Skin of body (tissue), 2 donors: Measurements from ENCODE around the gene ITPRIP. TPM values are rescaled to one million over a fixed set of nuclear protein-coding genes. Genes with fewer than 3 reads are reported as not detected.

Experiments
- DNase-seq: peaks from one replicate; lab custom pipeline; 2025; lab: John Stamatoyannopoulos, UW
- total RNA-seq: library from RNA; depleted of rRNA; stranded (reverse); fragments of >200 nt; gene quantifications from one replicate; pipeline ENCODE4 v1.2.3, GENCODE V29; 2014

Gene ITPRIP
- total RNA-seq, 1 donor from 2014 or later = 13.0 TPM

DNA sequence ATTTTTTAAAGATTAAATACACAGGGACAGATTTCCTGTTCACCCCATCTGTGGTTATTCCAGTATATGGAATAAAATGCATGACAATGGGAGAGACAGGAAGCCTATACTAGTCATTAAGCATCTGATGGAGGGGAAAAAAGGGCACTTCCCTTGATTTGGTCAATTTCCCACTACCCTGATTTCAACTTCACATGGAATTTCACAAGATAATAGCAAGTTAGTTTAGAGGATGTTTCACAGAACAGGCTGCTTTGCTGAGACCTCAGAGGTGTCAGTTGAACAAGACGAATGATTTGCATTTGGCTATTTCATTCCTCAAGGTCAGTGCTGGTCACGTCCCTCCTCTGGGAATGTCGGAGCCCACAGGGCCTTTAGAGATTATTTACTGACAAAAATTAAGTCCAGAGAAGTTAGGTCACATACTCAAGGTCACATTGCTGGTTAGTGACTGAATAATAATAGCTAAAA is 4.7 kb upstream of the ITPRIP start:
- DNase-seq = no peak

DNA sequence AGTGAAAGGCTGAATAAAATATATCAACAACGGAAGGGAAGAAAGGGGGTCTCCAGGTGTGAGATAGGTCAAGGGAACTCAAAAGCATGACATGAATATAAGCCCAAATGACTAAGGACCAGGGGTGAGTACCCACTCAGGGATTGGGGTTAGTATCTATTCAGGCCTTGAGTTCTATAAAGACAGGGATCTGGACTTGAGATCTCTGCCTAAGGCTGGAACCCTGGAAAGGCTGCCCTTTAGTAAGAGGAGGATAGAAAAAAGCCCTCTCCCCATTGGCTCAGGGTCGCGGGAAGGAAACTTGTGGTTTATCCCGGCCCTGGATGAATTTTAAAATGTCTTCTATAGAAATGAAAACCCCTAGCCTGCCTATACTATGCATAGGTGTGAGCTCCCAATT is 2.4 kb upstream of the ITPRIP start:
- DNase-seq = no peak

DNA sequence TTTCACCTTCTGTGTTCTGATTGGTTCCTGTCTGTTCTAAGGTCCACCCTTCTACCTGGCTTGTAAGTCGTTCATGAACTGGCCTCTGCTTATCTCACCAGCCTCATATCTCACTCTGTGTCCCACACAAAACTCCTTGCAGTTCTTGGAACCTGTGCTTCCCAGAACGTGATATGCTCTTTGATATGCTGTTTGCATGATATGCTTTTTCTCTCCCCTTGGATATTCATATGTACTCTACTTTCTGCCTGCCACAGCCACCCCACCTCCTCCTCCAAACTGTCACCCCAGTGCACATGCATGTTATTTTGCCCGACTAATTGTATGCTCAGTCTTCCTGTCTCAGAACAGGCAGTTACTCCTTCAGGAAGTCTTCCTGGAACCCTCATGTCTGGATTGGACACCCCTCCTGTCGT is 1.9 kb upstream of the ITPRIP start:
- DNase-seq = no peak

DNA sequence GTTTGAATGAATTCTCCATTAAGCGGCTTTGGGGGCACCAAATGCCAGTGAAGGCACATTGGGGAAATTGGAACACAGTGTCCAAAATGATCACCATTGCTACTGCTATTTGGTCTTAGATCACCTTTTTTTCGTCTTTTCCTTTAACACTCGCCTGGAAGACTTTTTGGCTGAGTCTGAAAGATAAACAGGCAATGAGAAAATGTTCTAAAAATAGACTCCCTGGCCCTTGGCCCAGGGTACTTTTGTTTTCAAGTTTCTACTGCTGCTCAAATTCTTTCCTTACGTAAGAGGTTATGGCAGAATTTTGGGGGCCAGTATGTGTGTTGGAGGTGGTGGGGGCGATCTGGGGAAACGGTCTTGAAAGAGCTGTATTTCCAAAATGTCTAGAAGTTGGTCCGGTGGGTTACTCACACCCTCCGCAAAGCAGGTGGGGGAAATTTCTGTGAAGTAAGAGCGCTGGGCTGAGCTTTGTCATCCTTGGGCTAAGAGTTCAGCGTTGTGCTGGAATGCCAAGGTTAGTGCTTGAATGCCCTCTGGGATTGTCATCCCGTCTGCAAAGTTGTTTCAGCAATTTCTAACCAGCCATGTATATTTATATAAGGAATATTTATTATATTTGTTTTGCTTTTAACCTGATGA is 1.3 kb upstream of the ITPRIP start:
- peak; percentile 85 for DNase-seq

DNA sequence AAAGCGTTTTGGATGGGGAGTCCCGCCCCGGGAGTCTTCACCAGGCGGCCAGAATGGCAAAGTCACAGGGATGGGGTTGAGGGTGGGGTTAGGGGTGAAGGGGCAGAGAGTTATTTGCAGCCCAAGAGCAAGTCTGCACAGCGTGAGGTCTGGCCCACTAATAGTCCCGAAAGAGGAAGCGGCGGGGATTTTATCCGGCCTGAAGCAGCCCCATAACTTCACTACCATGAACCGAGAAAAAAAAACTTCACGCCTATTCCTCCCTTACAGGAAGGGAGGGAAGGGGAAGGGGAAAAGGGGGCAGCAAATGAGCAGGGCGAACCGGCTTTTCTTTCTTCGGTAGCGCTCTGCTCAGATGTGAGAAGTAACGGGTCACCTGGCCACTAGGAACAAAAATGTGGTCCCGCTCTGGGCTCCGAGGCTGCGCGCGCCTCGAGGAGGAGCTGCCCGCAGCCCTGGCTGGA is 712 bp downstream of the ITPRIP start:
- no peak for DNase-seq

DNA sequence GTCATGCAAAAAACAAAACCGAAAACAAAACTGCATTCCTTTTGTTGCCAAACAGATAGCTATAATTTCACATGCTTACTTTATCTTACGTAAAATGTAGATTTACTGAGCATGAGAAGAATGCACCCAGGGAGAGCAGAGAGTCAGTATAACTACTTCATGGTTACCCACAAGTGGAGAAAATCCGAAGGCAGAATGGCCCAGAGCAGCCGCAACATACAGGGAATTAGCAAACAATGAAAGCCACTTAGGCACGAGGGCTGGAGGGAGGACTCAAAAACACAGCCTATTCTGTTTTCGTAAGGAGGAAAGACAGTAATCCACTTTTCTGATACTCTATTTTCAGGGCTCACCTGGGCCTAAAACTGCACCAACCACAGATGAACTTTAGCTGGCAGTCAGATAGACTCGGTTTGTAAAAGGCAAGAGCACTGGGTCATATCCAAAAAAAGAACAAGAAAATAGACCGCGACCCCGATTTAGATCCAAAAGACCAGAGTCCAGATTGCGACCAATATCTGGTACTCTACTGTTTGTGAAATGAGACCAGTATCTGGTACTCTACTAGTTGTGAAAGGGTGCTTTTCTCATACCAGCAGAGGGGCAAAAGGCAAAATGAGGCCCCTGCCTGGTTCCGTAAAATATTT is 1.3 kb downstream of the ITPRIP start:
- DNase-seq = peak; percentile 25

DNA sequence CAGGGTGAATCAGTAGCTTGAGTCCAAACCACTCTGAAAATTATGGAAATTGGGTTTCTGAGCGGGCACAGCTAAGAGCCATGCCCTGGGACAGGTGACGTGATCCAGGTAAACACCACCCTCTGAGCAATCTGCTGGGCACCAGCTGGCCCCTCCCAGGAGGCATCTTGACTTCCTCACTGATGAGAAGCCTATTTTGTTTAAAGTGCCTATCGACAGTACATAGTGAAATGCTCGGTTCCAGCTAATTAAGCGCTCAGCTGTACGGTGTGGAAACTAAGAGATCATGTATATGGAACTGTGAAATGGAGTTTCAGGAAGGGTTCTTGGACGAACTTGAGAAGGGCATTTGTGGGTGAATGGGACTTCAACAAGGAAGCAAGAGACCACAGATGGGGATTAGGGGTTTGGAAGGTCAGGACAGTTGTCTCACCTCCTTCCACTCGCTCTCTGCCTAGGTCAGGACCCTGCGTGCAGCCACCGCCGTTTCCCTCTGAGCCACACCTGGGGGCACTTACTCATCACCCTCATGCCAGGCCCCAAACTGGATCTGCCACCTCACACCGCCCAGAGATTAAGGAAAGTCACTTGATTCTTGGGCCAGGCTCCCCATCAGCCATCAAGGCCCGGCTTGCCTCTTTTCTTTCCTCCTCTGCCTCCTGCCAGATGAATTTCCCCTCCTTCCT is 3.2 kb downstream of the ITPRIP start:
- DNase-seq = no peak

DNA sequence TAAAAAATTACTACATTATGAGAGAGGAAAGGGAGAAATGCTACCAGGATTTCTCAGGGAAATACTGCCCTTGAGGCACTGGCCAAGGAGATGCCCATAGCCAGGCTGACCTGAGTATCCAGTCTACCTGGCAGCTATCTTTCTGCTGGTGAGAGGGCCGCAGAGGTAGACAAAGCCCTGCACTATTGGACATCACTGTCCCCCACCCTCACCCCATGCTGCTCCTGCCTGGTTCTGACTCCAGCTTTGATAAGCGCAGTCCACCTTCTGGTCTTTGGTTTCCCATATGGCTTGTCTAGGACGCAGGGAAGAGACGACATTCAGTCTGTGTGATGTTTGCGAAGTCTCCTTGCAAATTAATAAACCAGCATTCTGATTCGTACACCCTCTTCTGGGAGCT is 3.7 kb downstream of the ITPRIP start:
- DNase-seq = no peak

DNA sequence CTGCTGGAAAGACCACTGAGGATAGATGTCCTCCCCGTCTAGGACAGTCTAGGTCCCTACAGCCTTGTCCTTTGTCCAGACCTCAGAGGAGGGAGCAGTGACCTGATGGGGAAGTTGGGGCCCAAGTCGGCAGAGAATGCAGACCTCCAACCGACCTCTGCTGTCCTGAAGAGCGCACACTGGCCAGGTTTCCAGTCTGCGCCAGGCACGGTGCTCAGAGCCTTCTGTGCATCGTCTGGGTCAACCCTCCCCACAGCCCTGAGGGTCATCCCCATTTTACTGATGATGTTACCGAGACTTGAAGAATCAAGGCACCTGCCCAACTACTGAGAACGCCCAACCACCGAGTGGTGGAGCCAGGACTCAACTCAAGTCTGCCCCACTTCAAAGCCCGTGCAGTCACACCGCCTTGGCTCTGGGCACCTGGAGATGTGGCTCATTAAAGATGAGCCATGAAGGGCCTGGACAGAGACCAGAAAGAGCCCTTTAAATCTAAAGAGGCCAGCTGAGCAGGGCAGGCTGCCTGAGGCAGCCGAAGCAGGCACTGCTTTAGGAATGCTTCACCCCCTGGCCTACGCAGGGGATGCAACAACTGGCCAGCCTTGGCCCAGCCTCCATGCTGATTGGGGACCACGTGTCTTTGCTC is 4.4 kb downstream of the ITPRIP start:
- DNase-seq = no peak

DNA sequence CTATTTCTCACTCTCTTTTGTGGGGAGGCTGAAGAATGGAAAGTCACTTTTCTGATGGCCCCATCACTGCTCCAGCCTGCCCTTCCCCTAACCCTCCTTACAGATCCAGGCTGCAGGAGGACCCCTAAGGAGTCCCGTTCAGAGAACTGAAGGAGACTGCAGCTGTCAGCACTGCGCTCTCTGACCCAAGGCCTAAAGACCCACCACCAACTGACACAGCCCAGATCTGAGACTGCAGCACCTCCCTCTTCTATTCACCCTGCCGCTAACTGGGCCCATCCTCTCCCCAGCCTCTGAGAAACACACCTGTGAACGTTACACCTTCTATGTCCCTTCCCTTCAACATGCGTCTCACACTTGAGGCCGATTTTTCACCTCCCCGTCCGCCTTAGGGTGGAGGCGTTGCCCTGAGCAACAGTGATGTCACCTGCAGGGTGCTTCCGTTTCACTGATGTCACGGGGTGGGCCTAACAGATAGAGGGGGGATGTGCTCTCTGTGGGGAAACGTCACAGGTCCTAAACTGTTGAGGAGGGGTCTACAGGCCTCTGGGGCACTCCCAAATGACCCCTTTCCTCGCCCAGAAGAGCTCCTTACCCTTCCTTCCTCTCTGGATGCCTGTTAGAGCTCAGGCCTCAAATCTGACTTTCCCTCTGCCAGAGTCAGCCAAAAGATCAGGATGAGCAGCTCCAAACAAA is 5.1 kb downstream of the ITPRIP start:
- DNase-seq = no peak

DNA sequence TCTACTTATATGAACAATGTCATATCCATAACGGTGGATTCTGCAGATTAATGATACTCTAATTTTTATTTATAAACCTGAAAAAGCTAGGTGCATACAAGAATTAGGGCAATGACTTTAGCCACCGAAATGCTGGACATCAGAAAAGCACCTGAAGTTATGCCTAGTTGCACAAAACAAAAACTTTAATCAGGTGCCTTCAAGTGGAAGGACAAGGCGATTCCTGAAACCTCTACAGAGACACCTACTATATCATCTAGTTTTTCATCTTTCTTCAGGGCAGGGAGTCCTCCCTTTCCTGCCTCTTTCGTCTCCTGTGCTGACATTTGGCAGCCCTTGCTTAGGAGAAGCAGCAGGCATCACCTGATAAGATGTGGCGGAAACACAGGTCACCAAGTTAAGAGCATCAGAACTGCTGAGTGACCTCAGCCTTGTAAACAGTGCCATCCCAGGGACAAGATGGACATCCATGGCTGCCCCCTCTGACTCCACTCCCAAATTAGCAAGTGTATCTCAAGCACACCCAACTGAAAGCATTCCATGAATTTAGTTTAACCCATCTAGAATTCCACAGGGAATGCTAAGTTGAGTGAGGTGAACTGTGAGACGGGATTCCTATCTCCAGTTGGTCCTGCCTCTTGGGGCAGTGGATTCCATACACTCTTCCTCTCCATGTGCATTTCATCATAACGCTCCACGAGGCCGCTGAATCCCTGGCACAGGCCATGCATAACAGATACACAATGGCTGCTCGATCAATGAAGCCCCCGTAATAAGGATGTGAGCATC is 5.8 kb downstream of the ITPRIP start:
- DNase-seq = no peak

DNA sequence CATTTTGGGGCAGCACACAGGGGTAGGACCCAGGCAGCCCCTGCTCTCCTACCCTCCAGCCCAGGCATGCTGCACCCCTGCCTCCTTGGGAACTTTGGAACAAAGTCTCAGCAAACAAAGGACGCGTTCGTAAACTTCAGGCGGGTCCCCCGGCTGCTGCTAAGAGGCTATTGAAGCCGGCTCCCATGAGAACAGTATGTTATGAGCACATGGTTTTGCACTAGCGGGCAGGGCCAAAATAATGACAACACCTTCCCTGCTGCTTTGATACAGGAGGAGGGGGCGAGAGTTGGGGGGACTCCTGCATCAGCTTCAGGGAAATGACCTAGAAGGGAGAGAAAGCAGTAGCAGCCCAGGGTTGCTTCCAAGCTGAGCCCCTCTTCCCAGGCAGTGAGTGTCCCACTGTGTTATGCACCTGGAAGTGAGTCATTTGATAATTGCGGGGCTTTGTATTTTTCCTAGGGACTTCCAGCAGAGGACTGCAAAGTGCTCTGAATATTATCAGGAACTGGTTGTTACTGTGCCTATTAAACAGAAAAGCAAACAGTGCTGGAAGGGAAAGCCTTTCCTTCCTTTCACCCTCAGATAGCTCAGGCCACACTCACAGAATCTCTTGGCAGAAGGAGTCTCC is 6.9 kb downstream of the ITPRIP start:
- DNase-seq = peak; percentile 17

DNA sequence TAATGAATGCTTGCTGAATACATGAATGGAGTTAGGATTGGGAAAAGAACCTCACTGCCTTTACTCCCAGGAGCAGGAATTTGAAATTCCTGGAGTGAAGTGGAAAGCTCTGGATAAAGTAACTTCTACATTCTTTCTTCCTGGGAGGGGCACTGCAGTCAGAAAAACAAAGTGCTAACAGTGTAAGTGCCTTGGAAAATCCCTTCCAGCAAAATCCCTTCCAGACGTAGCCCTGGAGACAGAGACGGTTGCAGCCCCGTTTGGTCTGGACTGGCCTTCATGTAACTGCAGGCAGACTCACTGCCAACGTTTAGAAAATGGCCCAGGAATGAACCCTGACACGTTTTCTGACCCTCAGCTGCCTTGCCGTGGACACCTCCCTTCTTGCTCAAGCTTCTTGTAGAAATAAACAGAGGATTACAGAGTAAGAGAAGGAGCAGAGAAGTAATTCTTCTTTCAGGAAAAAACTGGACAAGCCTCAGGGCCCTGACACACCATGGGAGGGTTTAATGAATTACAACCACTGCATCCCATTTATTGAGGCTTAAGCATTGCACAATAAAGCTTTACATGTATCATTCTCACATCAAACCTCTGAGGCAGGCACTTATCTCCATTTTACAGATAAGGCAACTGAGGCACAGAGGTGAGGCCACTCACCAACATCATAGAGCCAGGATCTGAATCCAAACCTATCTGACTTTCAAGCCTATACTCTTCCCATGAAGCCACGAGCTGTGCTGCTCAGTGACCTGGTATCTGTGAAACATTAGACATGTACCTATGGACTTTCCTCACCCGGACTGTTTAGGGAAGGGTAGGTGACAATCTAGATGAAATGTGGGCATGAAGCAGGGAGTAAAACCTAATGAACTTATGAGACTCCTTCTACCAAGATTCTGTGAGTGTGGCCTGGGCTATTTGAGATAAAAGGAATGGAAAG is 7.8 kb downstream of the ITPRIP start:
- peak; percentile 87 for DNase-seq

DNA sequence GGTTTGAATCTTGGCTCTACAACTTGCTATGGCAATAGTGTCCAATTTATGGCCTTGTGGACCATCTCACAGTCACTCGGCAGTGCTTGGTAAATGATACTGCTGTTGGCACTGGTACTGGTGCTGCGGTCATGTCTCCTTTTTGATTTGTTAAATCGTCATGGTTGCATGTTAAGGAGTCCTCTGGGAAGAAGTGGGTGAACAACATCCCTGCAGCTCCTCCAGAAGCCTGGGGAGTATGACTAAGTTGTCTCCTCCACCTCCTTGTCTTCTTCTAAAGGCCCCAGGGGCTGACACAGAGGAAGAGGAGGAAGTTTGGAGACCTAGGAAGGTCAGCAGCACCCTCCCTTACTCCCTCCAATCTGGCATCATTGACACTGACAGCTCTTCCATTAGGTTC is 8.5 kb downstream of the ITPRIP start:
- DNase-seq = peak; percentile 47

DNA sequence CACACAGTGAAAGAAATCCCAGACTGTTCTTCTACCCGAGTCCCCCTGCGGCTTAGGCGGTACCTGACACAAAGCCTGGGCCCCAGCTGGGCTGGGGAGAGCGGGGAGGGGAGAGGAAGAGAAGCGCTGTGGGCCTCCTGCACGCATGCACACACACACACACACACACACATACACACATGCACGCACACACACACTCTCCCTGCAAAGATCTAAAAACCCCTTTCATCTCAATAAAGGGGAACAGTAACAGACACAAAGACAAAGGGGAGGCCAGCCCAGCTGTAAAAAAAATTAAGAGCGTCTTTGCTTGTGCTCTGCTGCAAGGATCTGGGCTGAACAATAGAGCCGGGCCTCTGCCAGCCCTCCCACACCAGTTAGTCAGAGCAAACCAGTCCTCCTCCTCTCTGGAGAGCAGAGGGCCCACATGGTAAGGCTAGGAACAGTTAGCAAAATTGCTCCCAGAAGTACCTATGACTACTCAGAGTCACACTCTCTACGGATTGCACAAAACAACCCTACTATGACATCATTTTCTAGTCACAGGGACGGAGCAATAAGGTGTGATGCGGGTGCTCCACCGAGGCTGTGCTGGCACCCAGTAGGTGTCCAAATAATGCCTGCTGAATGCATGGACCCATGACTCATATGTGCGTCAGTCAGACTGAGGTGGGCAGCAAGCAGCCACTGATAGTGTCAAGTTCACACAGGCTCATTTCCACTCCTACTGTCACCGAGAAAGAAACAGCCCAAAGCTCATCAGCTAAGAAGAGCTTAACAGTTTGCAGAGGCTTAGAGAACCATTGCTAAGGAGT is 9.2 kb downstream of the ITPRIP start:
- DNase-seq = peak; percentile 81

DNA sequence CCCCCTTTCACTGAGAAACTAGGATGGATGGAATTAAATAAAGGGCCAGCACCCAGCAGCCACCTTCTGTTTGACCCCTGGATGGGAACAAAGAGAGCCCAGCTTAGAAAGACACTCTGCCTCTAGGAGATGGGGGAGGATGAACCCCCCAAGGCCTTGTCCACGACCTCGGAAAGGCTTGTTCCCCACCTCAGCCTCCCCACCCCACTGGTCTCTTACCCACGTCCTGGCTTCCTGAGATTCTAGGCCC is 9.7 kb downstream of the ITPRIP start:
- no peak for DNase-seq

DNA sequence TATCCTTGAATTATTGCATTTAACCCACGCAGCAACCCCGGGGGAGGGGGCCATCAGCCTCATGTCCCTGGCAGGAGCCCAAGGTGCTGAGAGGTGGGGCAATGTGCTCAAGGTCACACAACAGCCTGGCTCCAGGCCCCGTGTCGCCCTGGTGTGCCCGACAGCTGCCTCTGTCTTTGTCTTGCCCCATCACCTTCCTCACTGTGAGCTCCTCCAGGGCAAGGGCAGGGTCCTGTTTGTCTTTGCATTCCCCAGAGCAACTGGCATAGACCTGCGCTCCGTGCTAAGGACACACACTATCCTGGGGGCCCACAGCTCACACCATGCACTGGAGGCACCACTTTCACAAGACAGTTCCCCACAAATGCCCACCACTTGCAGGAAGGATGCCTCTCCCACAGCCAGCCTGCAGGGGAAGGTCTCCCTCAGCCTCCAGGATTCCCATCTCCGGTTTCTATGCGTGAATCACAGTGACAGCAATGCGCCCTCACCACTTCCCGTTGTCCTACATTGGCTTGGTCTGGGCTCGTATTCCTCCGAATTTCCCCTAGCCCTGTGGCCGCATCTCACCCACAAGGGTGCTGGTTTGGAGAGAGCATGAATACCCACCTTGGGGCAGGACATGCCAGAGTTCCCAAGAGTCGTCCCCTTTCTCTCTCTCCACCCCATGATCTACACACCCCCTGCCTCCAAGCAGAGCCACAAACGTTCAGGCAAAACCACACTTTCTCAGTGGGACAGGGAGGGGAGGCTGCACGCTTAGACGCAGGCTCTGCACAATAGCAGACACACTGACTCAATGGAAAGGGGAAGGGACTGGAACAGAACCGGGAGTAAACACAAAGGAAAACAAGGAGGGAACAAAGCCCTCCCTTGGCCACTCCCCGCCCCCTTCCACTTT is 10.3 kb downstream of the ITPRIP start:
- DNase-seq = peak; percentile 73
